ES-I3 (cell line): ENCODE measurements around the gene RAB3D.
"Not testable (repeated sequence)": the region's sequence is repeated elsewhere in the genome, so short reads cannot be mapped to it uniquely, and the experiment has no call there.

Experiments used
- H3K36me3 ChIP-seq: 2 replicates; pipeline ENCODE4 v1.6.1; 2013; ENCODE audit warnings: mild to moderate bottlenecking, low read length, control low read depth, moderate library complexity; ENCODE audit not compliant: insufficient read depth
- H3K4me1 ChIP-seq: 2 replicates; pipeline ENCODE4 v1.6.1; 2013; ENCODE audit warnings: mild to moderate bottlenecking, control low read depth, low read length; ENCODE audit not compliant: insufficient read depth
- H3K9ac ChIP-seq: 2 replicates; pipeline ENCODE4 v1.6.1; 2013; ENCODE audit warnings: low read depth, mild to moderate bottlenecking, low read length, moderate library complexity
- H3K9me3 ChIP-seq: 2 replicates; pipeline ENCODE4 v1.6.1; 2013; ENCODE audit warnings: mild to moderate bottlenecking, low read length, moderate library complexity; ENCODE audit not compliant: control insufficient read depth, insufficient read depth

The RAB3D gene

GRCh38 chr19:11359421-11359820, 20.0 kb upstream of the RAB3D start:
- no peaks in the 10 kb centered on the region for H3K36me3 ChIP-seq

GRCh38 chr19:11356676-11357550, 17.5 kb upstream of the RAB3D start:
- no peaks in the 10 kb centered on the region; the same call in 1 of the 2 replicates for H3K4me1 ChIP-seq
- no peaks in the 10 kb centered on the region for H3K36me3 ChIP-seq
- no peaks in the 10 kb centered on the region for H3K9me3 ChIP-seq
- H3K9ac ChIP-seq, result no peak overlapping the region

More at GRCh38 chr19:11359421-11359820, 20.0 kb upstream of the RAB3D start:
- H3K4me1 ChIP-seq, result no peaks in the 10 kb centered on the region; the same call in 1 of the 2 replicates
- no peaks in the 10 kb centered on the region for H3K9me3 ChIP-seq
- no peak overlapping the region for H3K9ac ChIP-seq

- Histone ChIP-seq H3K36me3 (no peaks in the 10 kb centered on the region), H3K9ac (peak overlapping the region; percentile 25; the same call in 1 of the 2 replicates), H3K9me3 (no peaks in the 10 kb centered on the region), H3K4me1 (no peaks in the 10 kb centered on the region; the same call in 1 of the 2 replicates)
Measured at GRCh38 chr19:11356074-11356397, 16.6 kb upstream of the RAB3D start.

GRCh38 chr19:11355160-11356073, 16.0 kb upstream of the RAB3D start, which contains the start of gene PLPPR2:
TSS of gene PLPPR2 (plus strand) at chr19:11355432. CDS start at chr19:11357674, 2,242 bp downstream.
- H3K4me1 ChIP-seq, result no peaks in the 10 kb centered on the region; the same call in 1 of the 2 replicates
- no peaks in the 10 kb centered on the region for H3K36me3 ChIP-seq
- peak within 1 kb of the TSS; percentile 42; the same call in 1 of the 2 replicates for H3K9ac ChIP-seq

GRCh38 chr19:11354102-11354501, 14.6 kb upstream of the RAB3D start:
- not testable (repeated sequence) for H3K9ac ChIP-seq, H3K9me3 ChIP-seq, H3K36me3 ChIP-seq, H3K4me1 ChIP-seq

More at GRCh38 chr19:11355160-11356073, 16.0 kb upstream of the RAB3D start, which contains the start of gene PLPPR2:
- no peaks in the 10 kb centered on the region for H3K9me3 ChIP-seq

GRCh38 chr19:11349171-11349570, 9.7 kb upstream of the RAB3D start:
- Histone ChIP-seq H3K9ac (no peak overlapping the region), H3K36me3 (no peaks in the 10 kb centered on the region), H3K9me3 (no peaks in the 10 kb centered on the region), H3K4me1 (no peaks in the 10 kb centered on the region)

GRCh38 chr19:11347546-11348039, 8.1 kb upstream of the RAB3D start:
- Histone ChIP-seq H3K4me1 (no peaks in the 10 kb centered on the region), H3K36me3 (no peaks in the 10 kb centered on the region), H3K9ac (no peak overlapping the region), H3K9me3 (no peaks in the 10 kb centered on the region)

- Histone ChIP-seq H3K36me3 (peaks cover 4% of the 10 kb centered on the region; the same call in 1 of the 2 replicates), H3K9ac (peak within 1 kb of the TSS; percentile 70), H3K9me3 (no peaks in the 10 kb centered on the region), H3K4me1 (no peaks in the 10 kb centered on the region)
Measured at GRCh38 chr19:11346104-11346940, 6.9 kb upstream of the RAB3D start, which contains the start of the genes CCDC159 and TMEM205. TSS of gene CCDC159 (plus strand) at chr19:11346519. CDS start at chr19:11346607, 88 bp downstream. TSS of gene TMEM205 (minus strand) at chr19:11346268. CDS start at chr19:11345619, 649 bp downstream.

- Histone ChIP-seq H3K36me3 (peaks cover 5% of the 10 kb centered on the region; the same call in 1 of the 2 replicates), H3K9me3 (no peaks in the 10 kb centered on the region), H3K4me1 (no peaks in the 10 kb centered on the region), H3K9ac (peak overlapping the region; percentile 70; the same call in 1 of the 2 replicates)
Measured at GRCh38 chr19:11345122-11345803, 5.8 kb upstream of the RAB3D start.

GRCh38 chr19:11342429-11342828, 3.0 kb upstream of the RAB3D start:
- Histone ChIP-seq H3K4me1 (peaks cover 4% of the 10 kb centered on the region; the same call in 1 of the 2 replicates), H3K9me3 (no peaks in the 10 kb centered on the region), H3K9ac (no peak overlapping the region), H3K36me3 (peaks cover 5% of the 10 kb centered on the region; the same call in 1 of the 2 replicates)

GRCh38 chr19:11340099-11340467, 626 bp upstream of the RAB3D start:
- not testable (repeated sequence) for H3K36me3 ChIP-seq, H3K9ac ChIP-seq, H3K4me1 ChIP-seq, H3K9me3 ChIP-seq

GRCh38 chr19:11338569-11339253, 746 bp downstream of the RAB3D start:
- H3K9me3 ChIP-seq, result no peaks in the 10 kb centered on the region
- H3K4me1 ChIP-seq, result peaks cover 4% of the 10 kb centered on the region; the same call in 1 of the 2 replicates
- H3K36me3 ChIP-seq, result peaks cover 5% of the 10 kb centered on the region; the same call in 1 of the 2 replicates
- H3K9ac ChIP-seq, result peak overlapping the region; percentile 58; the same call in 1 of the 2 replicates
